Activated T-cell treated with anti-CD3 and anti-CD28 coated beads, Interleukin-2, amount 50 U/mL, for 24 hours (primary cell): ENCODE results near the gene BASP1.

Source experiments
- DNase-seq: peaks from one replicate; pipeline ENCODE4 v3.0.0-alpha.2; 2020
- H3K27ac Mint-ChIP-seq: 2 replicates; pipeline ENCODE4 v1.8.0; 2020; ENCODE audit warnings: mild to moderate bottlenecking, mixed read lengths
- H3K27me3 Mint-ChIP-seq: 2 replicates; pipeline ENCODE4 v1.8.0; 2020; ENCODE audit warnings: mixed read lengths
- H3K36me3 Mint-ChIP-seq: 2 replicates; pipeline ENCODE4 v1.8.0; 2020; ENCODE audit warnings: low read depth, mixed read lengths
- H3K4me1 Mint-ChIP-seq: 2 replicates; pipeline ENCODE4 v1.8.0; 2020; ENCODE audit warnings: low read depth, mixed read lengths
- H3K4me3 Mint-ChIP-seq: 2 replicates; pipeline ENCODE4 v1.8.0; 2020; ENCODE audit warnings: mild to moderate bottlenecking, moderate library complexity, mixed read lengths
- H3K9me3 Mint-ChIP-seq: 2 replicates; pipeline ENCODE4 v1.8.0; 2020; ENCODE audit warnings: mixed read lengths

BASP1 gene

GRCh38 chr5:17269201-17269600, 51.8 kb downstream of the BASP1 start:
- H3K36me3 Mint-ChIP-seq, result no peaks in the 10 kb centered on the region
- H3K4me3 Mint-ChIP-seq, result no peak overlapping the region

GRCh38 chr5:17272111-17272510, 54.7 kb downstream of the BASP1 start:
- Mint-ChIP-seq H3K4me3 (no peak overlapping the region), H3K4me1 (no peaks in the 10 kb centered on the region), H3K9me3 (peaks cover 2% of the 10 kb centered on the region), H3K27me3 (no peaks in the 10 kb centered on the region), H3K36me3 (no peaks in the 10 kb centered on the region), H3K27ac (no peak overlapping the region)
- DNase-seq, result no peak

More at GRCh38 chr5:17269201-17269600, 51.8 kb downstream of the BASP1 start:
- H3K9me3 Mint-ChIP-seq, result peaks cover 4% of the 10 kb centered on the region
- H3K27me3 Mint-ChIP-seq, result no peaks in the 10 kb centered on the region
- no peaks in the 10 kb centered on the region for H3K4me1 Mint-ChIP-seq
- no peak for DNase-seq
- no peak overlapping the region for H3K27ac Mint-ChIP-seq

GRCh38 chr5:17275289-17276158, 58.1 kb downstream of the BASP1 start:
- no peaks in the 10 kb centered on the region for H3K36me3 Mint-ChIP-seq
- no peaks in the 10 kb centered on the region for H3K27me3 Mint-ChIP-seq
- H3K27ac Mint-ChIP-seq, result no peak overlapping the region
- peaks cover 2% of the 10 kb centered on the region for H3K9me3 Mint-ChIP-seq
- DNase-seq, result no peak
- H3K4me1 Mint-ChIP-seq, result no peaks in the 10 kb centered on the region
- H3K4me3 Mint-ChIP-seq, result no peak overlapping the region

GRCh38 chr5:17276445-17276844, 59.0 kb downstream of the BASP1 start:
- Mint-ChIP-seq H3K9me3 (peaks cover 2% of the 10 kb centered on the region), H3K4me3 (no peak overlapping the region), H3K36me3 (no peaks in the 10 kb centered on the region), H3K27ac (no peak overlapping the region), H3K4me1 (no peaks in the 10 kb centered on the region), H3K27me3 (no peaks in the 10 kb centered on the region)
- no peak for DNase-seq

GRCh38 chr5:17277907-17278306, 60.5 kb downstream of the BASP1 start:
- no peak for DNase-seq
- Mint-ChIP-seq H3K4me3 (no peak overlapping the region), H3K9me3 (peaks cover 2% of the 10 kb centered on the region), H3K27me3 (no peaks in the 10 kb centered on the region), H3K36me3 (no peaks in the 10 kb centered on the region), H3K27ac (no peak overlapping the region), H3K4me1 (no peaks in the 10 kb centered on the region)

GRCh38 chr5:17278931-17279330, 61.5 kb downstream of the BASP1 start:
- Mint-ChIP-seq H3K27me3 (no peaks in the 10 kb centered on the region), H3K4me1 (no peaks in the 10 kb centered on the region), H3K4me3 (no peak overlapping the region)

GRCh38 chr5:17279487-17279886, 62.1 kb downstream of the BASP1 start:
- no peaks in the 10 kb centered on the region for H3K36me3 Mint-ChIP-seq

More at GRCh38 chr5:17278931-17279330, 61.5 kb downstream of the BASP1 start:
- DNase-seq, result no peak
- Mint-ChIP-seq H3K27ac (no peak overlapping the region), H3K36me3 (no peaks in the 10 kb centered on the region), H3K9me3 (peaks cover 2% of the 10 kb centered on the region)

GRCh38 chr5:17282283-17283120, 65.1 kb downstream of the BASP1 start:
- Mint-ChIP-seq H3K27me3 (no peaks in the 10 kb centered on the region), H3K4me1 (no peaks in the 10 kb centered on the region), H3K4me3 (no peak overlapping the region), H3K9me3 (no peaks in the 10 kb centered on the region), H3K27ac (no peak overlapping the region), H3K36me3 (no peaks in the 10 kb centered on the region)
- DNase-seq, result no peak

More at GRCh38 chr5:17279487-17279886, 62.1 kb downstream of the BASP1 start:
- Mint-ChIP-seq H3K9me3 (peaks cover 2% of the 10 kb centered on the region), H3K4me3 (no peak overlapping the region), H3K27ac (no peak overlapping the region), H3K27me3 (no peaks in the 10 kb centered on the region), H3K4me1 (no peaks in the 10 kb centered on the region)
- no peak for DNase-seq

- Mint-ChIP-seq H3K4me3 (no peak overlapping the region), H3K9me3 (peaks cover 1% of the 10 kb centered on the region)
Measured at GRCh38 chr5:17283121-17283415, 65.6 kb downstream of the BASP1 start.

GRCh38 chr5:17287501-17288155, 70.2 kb downstream of the BASP1 start:
- H3K4me1 Mint-ChIP-seq, result no peaks in the 10 kb centered on the region
- no peak overlapping the region for H3K4me3 Mint-ChIP-seq
- DNase-seq, result no peak
- H3K9me3 Mint-ChIP-seq, result peaks cover 4% of the 10 kb centered on the region
- no peaks in the 10 kb centered on the region for H3K27me3 Mint-ChIP-seq
- no peak overlapping the region for H3K27ac Mint-ChIP-seq
- H3K36me3 Mint-ChIP-seq, result no peaks in the 10 kb centered on the region

More at GRCh38 chr5:17283121-17283415, 65.6 kb downstream of the BASP1 start:
- no peaks in the 10 kb centered on the region for H3K27me3 Mint-ChIP-seq
- H3K36me3 Mint-ChIP-seq, result no peaks in the 10 kb centered on the region
- no peaks in the 10 kb centered on the region for H3K4me1 Mint-ChIP-seq
- H3K27ac Mint-ChIP-seq, result no peak overlapping the region
- no peak for DNase-seq

- no peak for DNase-seq
- Mint-ChIP-seq H3K36me3 (no peaks in the 10 kb centered on the region), H3K4me1 (no peaks in the 10 kb centered on the region), H3K27ac (no peak overlapping the region), H3K4me3 (no peak overlapping the region), H3K27me3 (no peaks in the 10 kb centered on the region), H3K9me3 (peaks cover 4% of the 10 kb centered on the region)
Measured at GRCh38 chr5:17288570-17288969, 71.1 kb downstream of the BASP1 start.

GRCh38 chr5:17289681-17290539, 72.5 kb downstream of the BASP1 start:
- H3K4me1 Mint-ChIP-seq, result no peaks in the 10 kb centered on the region
- no peak overlapping the region for H3K4me3 Mint-ChIP-seq
- H3K27ac Mint-ChIP-seq, result no peak overlapping the region
- H3K27me3 Mint-ChIP-seq, result no peaks in the 10 kb centered on the region
- H3K9me3 Mint-ChIP-seq, result peaks cover 4% of the 10 kb centered on the region
- DNase-seq, result no peak
- no peaks in the 10 kb centered on the region for H3K36me3 Mint-ChIP-seq

GRCh38 chr5:17290540-17290974, 73.1 kb downstream of the BASP1 start:
- H3K27me3 Mint-ChIP-seq, result no peaks in the 10 kb centered on the region
- H3K4me1 Mint-ChIP-seq, result no peaks in the 10 kb centered on the region
- H3K9me3 Mint-ChIP-seq, result peaks cover 4% of the 10 kb centered on the region

More at GRCh38 chr5:17290540-17290974, 73.1 kb downstream of the BASP1 start:
- no peaks in the 10 kb centered on the region for H3K36me3 Mint-ChIP-seq
- DNase-seq, result no peak
- H3K27ac Mint-ChIP-seq, result no peak overlapping the region
- no peak overlapping the region for H3K4me3 Mint-ChIP-seq
